AG04450 (cell line): ENCODE results near the gene VPS11. TPM values are rescaled to one million over a fixed set of nuclear protein-coding genes. Genes with fewer than 3 reads are reported as not detected.

Experiments used
- CTCF ChIA-PET: fragments of 300-600, 350-600 bp; formaldehyde crosslinking; extraction: SDS; loops from one replicate; lab custom pipeline; 2022; ENCODE audit warnings: antibody characterized with exemption, inconsistent platforms; lab: Charles Lee
- POLR2A ChIA-PET: fragments of 350-600 bp; formaldehyde crosslinking; extraction: SDS; loops from one replicate; lab custom pipeline; 2021; ENCODE audit warnings: antibody characterized with exemption, inconsistent platforms; lab: Yijun Ruan, JAX
- DNase-seq: peaks from one replicate; pipeline ENCODE4 v3.0.0-alpha.2; 2011; ENCODE audit warnings: low read depth, low spot score
- H3K27ac ChIP-seq: one replicate; pipeline ENCODE4 v1.5.1; 2012; ENCODE audit warnings: low read depth, low read length, control low read depth
- H3K27me3 ChIP-seq: one replicate; pipeline ENCODE4 v1.6.0; 2012; ENCODE audit warnings: low read length; ENCODE audit not compliant: control insufficient read depth, insufficient read depth
- H3K4me3 ChIP-seq: 2 replicates; pipeline ENCODE4 v1.5.1; 2011; ENCODE audit warnings: mild to moderate bottlenecking, low read depth, low read length, control low read depth
- H3K9me3 ChIP-seq: 2 replicates; pipeline ENCODE4 v1.5.1; 2012; ENCODE audit warnings: low read length; ENCODE audit not compliant: control insufficient read depth, insufficient read depth
- polyA plus RNA-seq: library from polyadenylated mRNA; depleted of rRNA; stranded (reverse); fragments of >200 nt; gene quantifications from 2 replicates; pipeline ENCODE4 v1.2.3, GENCODE V29; 2011
- TF ChIP-seq, protein P1 (sequence below): IDR thresholded peaks from 2 replicates; pipeline ENCODE4 v1.5.1; 2011; ENCODE audit warnings: low read depth, low read length, control low read depth, inconsistent platforms

The VPS11 gene
- polyA plus RNA-seq, 1 experiment = 9.9 TPM

DNA sequence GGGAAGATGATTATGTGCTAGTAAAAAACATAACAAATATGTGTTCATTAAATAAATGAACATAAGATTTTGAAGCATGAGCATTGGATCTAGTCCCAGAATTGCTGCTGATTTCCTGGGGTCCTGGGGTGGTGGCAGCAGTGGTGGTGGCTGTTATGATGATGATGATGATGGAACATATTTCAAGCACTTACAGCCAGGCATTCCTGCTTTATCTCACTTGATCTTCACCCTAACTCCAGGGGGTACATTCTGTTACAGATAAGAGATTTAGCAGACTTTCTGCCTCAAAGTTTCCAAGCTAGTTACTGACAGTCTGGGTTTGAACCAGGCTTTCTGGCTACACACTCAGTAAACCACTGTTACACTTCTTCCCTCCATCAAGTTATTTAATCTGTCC, 43.9 kb upstream of the VPS11 start:
- Histone ChIP-seq H3K27ac (no peak overlapping the region), H3K4me3 (no peak overlapping the region), H3K27me3 (no peaks in the 10 kb centered on the region), H3K9me3 (no peaks in the 10 kb centered on the region)
- ChIA-PET POLR2A (interaction anchor here (0.8 kb wide), 1 partner anchor 415 kb away, joined by 3 read pairs; no protein-coding TSS in a partner anchor), CTCF (no interaction called here)
- DNase-seq = no peak
- TF ChIP-seq, protein P1, sequence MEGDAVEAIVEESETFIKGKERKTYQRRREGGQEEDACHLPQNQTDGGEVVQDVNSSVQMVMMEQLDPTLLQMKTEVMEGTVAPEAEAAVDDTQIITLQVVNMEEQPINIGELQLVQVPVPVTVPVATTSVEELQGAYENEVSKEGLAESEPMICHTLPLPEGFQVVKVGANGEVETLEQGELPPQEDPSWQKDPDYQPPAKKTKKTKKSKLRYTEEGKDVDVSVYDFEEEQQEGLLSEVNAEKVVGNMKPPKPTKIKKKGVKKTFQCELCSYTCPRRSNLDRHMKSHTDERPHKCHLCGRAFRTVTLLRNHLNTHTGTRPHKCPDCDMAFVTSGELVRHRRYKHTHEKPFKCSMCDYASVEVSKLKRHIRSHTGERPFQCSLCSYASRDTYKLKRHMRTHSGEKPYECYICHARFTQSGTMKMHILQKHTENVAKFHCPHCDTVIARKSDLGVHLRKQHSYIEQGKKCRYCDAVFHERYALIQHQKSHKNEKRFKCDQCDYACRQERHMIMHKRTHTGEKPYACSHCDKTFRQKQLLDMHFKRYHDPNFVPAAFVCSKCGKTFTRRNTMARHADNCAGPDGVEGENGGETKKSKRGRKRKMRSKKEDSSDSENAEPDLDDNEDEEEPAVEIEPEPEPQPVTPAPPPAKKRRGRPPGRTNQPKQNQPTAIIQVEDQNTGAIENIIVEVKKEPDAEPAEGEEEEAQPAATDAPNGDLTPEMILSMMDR = no peak

DNA sequence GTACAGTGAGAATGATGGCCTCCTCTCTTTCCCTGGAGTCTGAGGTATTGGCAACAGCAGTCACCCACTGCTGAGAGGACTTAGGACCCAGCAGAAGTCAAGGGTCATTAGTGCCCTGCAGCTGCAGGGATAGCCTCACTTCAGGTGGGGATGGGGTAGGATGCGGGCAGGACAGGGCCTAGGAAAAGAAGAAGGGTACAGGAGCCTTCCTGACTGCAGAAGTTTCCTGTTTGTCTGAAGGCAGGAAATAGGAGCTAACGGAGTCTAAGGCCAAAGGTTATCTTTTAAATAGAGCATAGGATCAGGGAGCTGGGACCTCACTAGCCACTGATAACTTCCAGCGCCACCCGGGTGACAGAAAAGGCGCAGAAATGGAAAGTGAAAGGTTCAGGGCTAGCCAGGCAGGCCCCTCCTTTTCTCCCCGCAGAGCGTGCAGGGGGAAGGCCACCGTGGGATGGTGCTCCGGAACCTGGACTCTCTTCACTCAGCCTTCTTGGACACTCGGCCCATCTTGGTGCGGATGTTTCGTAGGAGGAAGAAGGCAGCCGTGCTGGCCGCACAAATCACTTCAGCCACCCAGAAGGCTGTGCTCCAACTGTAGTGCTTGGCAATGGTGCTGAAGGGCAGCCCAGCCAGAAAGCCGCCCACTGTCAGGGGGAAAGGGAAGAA, 43.1 kb upstream of the VPS11 start:
- DNase-seq = no peak
- Histone ChIP-seq H3K4me3 (no peak overlapping the region), H3K27ac (no peak overlapping the region), H3K9me3 (no peaks in the 10 kb centered on the region), H3K27me3 (no peaks in the 10 kb centered on the region)
- TF ChIP-seq, protein P1 = no peak
- ChIA-PET CTCF (no interaction called here), POLR2A (interaction anchor here (0.8 kb wide), 1 partner anchor 416 kb away, joined by 3 read pairs; no protein-coding TSS in a partner anchor)

DNA sequence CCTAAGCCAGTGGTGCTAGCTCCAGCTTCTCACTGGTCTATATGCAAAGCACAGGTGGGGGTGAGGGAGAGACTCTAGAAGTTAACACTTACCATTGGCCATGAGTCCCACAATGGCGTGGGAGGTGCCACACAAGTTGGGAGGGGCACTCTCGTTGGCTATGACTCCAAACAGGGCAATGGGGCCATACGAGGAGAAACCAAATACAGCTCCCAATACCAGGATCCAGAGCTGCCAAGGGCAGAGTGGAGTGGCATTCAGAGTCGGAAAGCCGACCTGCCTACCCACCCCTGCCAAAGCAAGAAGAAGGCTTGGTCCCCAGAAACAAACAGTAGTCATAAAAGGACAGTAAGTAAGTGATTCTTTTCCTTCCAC, 42.5 kb upstream of the VPS11 start:
- ChIA-PET POLR2A (no interaction called here), CTCF (no interaction called here)
- DNase-seq = no peak
- H3K4me3 ChIP-seq = no peak overlapping the region
- no peaks in the 10 kb centered on the region for H3K9me3 ChIP-seq
- H3K27ac ChIP-seq = no peak overlapping the region
- H3K27me3 ChIP-seq = no peaks in the 10 kb centered on the region
- TF ChIP-seq, protein P1 = no peak

DNA sequence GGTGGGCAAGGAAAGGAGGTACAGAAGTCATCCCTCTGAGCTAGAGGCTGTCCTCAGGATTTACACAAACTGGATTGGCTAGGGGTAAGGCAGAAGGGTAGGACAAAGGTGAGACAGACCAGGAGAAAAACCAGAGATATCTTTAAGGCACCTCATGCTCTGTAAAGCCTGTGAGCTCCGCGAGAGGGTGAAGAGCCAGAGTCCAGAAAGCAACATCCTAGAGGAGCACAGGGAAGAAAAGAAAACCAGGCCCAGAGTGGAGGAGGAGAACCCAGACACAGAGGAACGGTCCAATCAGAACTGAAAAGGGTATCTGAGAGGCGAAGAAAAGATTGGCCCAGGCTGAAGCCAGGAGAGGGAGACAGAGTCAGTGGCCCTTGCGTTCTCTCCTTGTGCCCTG, 42.1 kb upstream of the VPS11 start:
- Histone ChIP-seq H3K27ac (no peak overlapping the region), H3K9me3 (no peaks in the 10 kb centered on the region; the same call in 1 of the 2 replicates), H3K27me3 (no peaks in the 10 kb centered on the region), H3K4me3 (no peak overlapping the region)
- ChIA-PET POLR2A (no interaction called here), CTCF (no interaction called here)
- no peak for DNase-seq
- TF ChIP-seq, protein P1 = no peak

DNA sequence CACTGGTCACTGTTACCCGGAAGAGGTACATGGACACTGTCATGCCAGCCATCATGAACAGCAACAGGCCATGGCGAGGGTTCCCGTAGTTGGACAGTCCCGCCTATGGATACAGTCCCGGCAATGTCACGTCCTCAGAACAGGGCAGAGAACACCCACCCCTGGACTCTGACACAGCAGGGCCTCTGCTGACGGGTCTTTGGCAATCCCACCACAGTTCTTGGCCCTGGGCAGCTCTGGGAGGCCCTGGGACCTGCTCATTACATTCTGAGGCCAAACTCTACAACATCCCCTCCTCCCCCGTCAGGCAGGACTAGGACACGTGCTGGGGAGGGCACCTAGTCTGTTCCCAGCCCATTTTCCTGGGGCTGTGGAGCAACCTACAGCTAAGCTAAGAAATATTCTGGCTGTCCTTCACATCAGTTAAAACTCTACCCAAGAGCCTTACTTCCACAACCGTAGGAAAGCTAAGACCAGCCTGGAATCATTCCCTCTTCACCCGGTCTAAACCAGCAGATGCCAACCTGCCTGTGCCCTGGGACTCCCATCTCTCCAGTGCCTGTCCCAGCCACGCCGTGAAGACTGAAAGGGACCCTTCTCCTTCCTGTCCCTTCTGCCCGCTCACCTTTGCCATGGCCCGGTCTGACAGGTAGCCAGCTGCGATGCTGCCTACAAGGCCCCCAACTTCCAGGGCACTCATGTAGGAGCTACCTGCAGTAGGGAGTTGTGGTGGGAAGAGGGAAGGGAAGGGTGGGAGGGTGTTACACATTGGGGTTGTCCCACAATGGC, 41.4 kb upstream of the VPS11 start:
- Histone ChIP-seq H3K27ac (no peak overlapping the region), H3K27me3 (no peaks in the 10 kb centered on the region), H3K4me3 (no peak overlapping the region), H3K9me3 (no peaks in the 10 kb centered on the region; the same call in 1 of the 2 replicates)
- ChIA-PET CTCF (no interaction called here), POLR2A (interaction anchor here (0.6 kb wide), 1 partner anchor 76 kb away, joined by 5 read pairs; the partner anchor contains the start of gene DPAGT1)
- DNase-seq = no peak
- TF ChIP-seq, protein P1 = no peak
